A549 (cell line): ENCODE data around the gene MYOZ3. TPM values are rescaled to one million over a fixed set of nuclear protein-coding genes. Genes with fewer than 3 reads are reported as not detected.

Experiments used
- ATAC-seq, 2 experiments: fragments of 200-7000 bp in 1 of 2; fragments of >200 bp in 1 of 2; cut with Nextera tagmentation in 1 of 2; cut with Tn5 transposase in 1 of 2; 3 replicates each; pipeline versions ENCODE4 v1.8.0 to v1.9.1; 2018 to 2020; ENCODE audit warnings: mild to moderate bottlenecking in 1 of 2, moderate library complexity in 1 of 2
- CTCF ChIA-PET: fragments of 300-600 bp; sonication (Branson Sonifier 250); formaldehyde crosslinking; extraction: SDS; loops from one replicate; lab custom pipeline; 2021; ENCODE audit warnings: antibody characterized with exemption, inconsistent platforms; lab: Yijun Ruan, JAX
- POLR2A ChIA-PET: fragments of 350-600 bp; formaldehyde crosslinking; extraction: SDS; loops from one replicate; lab custom pipeline; 2021; ENCODE audit warnings: antibody characterized with exemption, inconsistent platforms; lab: Yijun Ruan, JAX
- DNase-seq, 2 experiments: peaks; one replicate each; pipeline versions ENCODE4 v3.0.0 to v3.0.0-alpha.2; 2011 to 2016; ENCODE audit warnings: low read depth in 1 of 2, low spot score in 1 of 2
- FAIRE-seq: peaks from 2 replicates; lab custom pipeline; 2011; peaks lifted over from hg19 to GRCh38; lab: Jason Lieb, UNC
- H3K27ac ChIP-seq, 2 experiments: fragments of >200 bp; sonication (Bioruptor Twin); formaldehyde crosslinking; 3 replicates each; pipeline ENCODE4 v1.5.1; 2016 to 2017
- H3K4me1 ChIP-seq: fragments of >200 bp; sonication (Bioruptor Twin); formaldehyde crosslinking; 3 replicates; pipeline ENCODE4 v1.6.1; 2016
- H3K4me2 ChIP-seq: fragments of >200 bp; sonication (Bioruptor Twin); formaldehyde crosslinking; 3 replicates; pipeline ENCODE4 v1.6.1; 2016
- H3K4me3 ChIP-seq: fragments of >200 bp; sonication (Bioruptor Twin); formaldehyde crosslinking; 3 replicates; pipeline ENCODE4 v1.5.1; 2016
- H3K9me3 ChIP-seq: fragments of >200 bp; sonication (Bioruptor Twin); formaldehyde crosslinking; 3 replicates; pipeline ENCODE4 v1.6.1; 2016
- ATOH8 ChIP-seq: fragments of 250-450 bp; sonication (Bioruptor Pico); IDR thresholded peaks from 2 replicates; pipeline ENCODE4 v1.5.0; 2020; ENCODE audit warnings: low read depth, mild to moderate bottlenecking, moderate library complexity
- BCL3 ChIP-seq: fragments of >200 bp; sonication (Bioruptor Twin); formaldehyde crosslinking; IDR thresholded peaks from 3 replicates; pipeline ENCODE4 v1.6.1; 2016
- BHLHE40 ChIP-seq: IDR thresholded peaks from 2 replicates; pipeline ENCODE4 v1.6.1; 2012; ENCODE audit warnings: low read depth, low read length, inconsistent platforms
- CBX8 ChIP-seq: fragments of 200-600 bp; sonication (generic); IDR thresholded peaks from 2 replicates; pipeline ENCODE4 v1.6.1; 2016
- CHD4 ChIP-seq: fragments of 200-600 bp; sonication (generic); IDR thresholded peaks from 2 replicates; pipeline ENCODE4 v1.6.1; 2016; ENCODE audit warnings: antibody characterized with exemption, mild to moderate bottlenecking, borderline replicate concordance
- CTCF ChIP-seq: fragments of >200 bp; sonication (Bioruptor Twin); formaldehyde crosslinking; IDR thresholded peaks from 3 replicates; pipeline ENCODE4 v1.5.1; 2016
- ESRRA ChIP-seq: fragments of 150-350 bp; IDR thresholded peaks from 2 replicates; pipeline ENCODE4 v1.6.1; 2014; ENCODE audit warnings: mild to moderate bottlenecking, low read length, borderline replicate concordance
- FOXS1 ChIP-seq: fragments of 250-450 bp; sonication (Bioruptor Pico); IDR thresholded peaks from 2 replicates; pipeline ENCODE4 v1.5.0; 2020; ENCODE audit warnings: mild to moderate bottlenecking, moderate library complexity
- HDAC2 ChIP-seq: fragments of 200-600 bp; sonication (generic); IDR thresholded peaks from 2 replicates; pipeline ENCODE4 v1.6.1; 2016
- HES2 ChIP-seq: fragments of >200 bp; sonication (Bioruptor Twin); formaldehyde crosslinking; IDR thresholded peaks from 2 replicates; pipeline ENCODE4 v1.6.1; 2016
- HEYL ChIP-seq: fragments of 250-450 bp; sonication (Bioruptor Pico); IDR thresholded peaks from 2 replicates; pipeline ENCODE4 v1.8.0; 2021; ENCODE audit warnings: mild to moderate bottlenecking, moderate library complexity
- JUNB ChIP-seq: fragments of >200 bp; sonication (Bioruptor Twin); formaldehyde crosslinking; IDR thresholded peaks from 2 replicates; pipeline ENCODE4 v1.6.1; 2016
- MAFK ChIP-seq: fragments of 450-650 bp; IDR thresholded peaks from 2 replicates; pipeline ENCODE4 v1.6.1; 2014; ENCODE audit not compliant: partially characterized antibody
- MAZ ChIP-seq: fragments of 150-350 bp; IDR thresholded peaks from 2 replicates; pipeline ENCODE4 v1.6.1; 2014; ENCODE audit warnings: antibody characterized with exemption, low read depth, low read length, borderline replicate concordance
- NFE2L2 ChIP-seq: fragments of 150-350 bp; conservative IDR thresholded peaks from 2 replicates; pipeline ENCODE4 v1.6.1; 2014; ENCODE audit warnings: low read length
- NPAS2 ChIP-seq: fragments of 250-450 bp; sonication (Bioruptor Pico); IDR thresholded peaks from 2 replicates; pipeline ENCODE4 v1.8.0; 2022; ENCODE audit warnings: mild to moderate bottlenecking, moderate library complexity, borderline replicate concordance
- NR3C1 ChIP-seq: fragments of >200 bp; sonication (Bioruptor Twin); formaldehyde crosslinking; IDR thresholded peaks from 3 replicates; pipeline ENCODE4 v1.6.1; 2017
- POLR2AphosphoS2 ChIP-seq: conservative IDR thresholded peaks from 2 replicates; pipeline ENCODE4 v1.6.1; 2012; ENCODE audit warnings: low read length, improper control_type of control experiment, inconsistent platforms
- WGBS: methylation state at CpG from one replicate; pipeline ENCODE4 v1.1.6; 2017; ENCODE audit errors: missing lambda C conversion rate; 5-methylcytosine and 5-hydroxymethylcytosine counted together
- polyA plus RNA-seq, 4 experiments: library from polyadenylated mRNA; depleted of rRNA in 3 of 4; stranded (reverse); fragments of >200 nt; fragmentation: RNase III in 1 of 4; extraction: RNeasy Plus Mini Kit Qiagen cat#74134 plus additional on column Dnase treatment in 1 of 4; gene quantifications; 2 replicates in 3 of 4; 3 replicates in 1 of 4; pipeline ENCODE4 v1.2.3, GENCODE V29; 2011 to 2017
- TF ChIP-seq, protein P1 (sequence below): fragments of 450-650 bp; IDR thresholded peaks from 2 replicates; pipeline ENCODE4 v1.6.1; 2014; ENCODE audit warnings: antibody characterized with exemption
- TF ChIP-seq, protein P2 (sequence below): IDR thresholded peaks from 2 replicates; pipeline ENCODE4 v1.6.1; 2012

MYOZ3 gene
- polyA plus RNA-seq, 2 of the 4 experiments (the other 2 are of a cell fraction): 0.06 to 0.09 TPM

- no peak for TF ChIP-seq NR3C1
Observed at GRCh38 chr5:150665044-150665443, 4.0 kb downstream of the MYOZ3 start (continued).

DNA sequence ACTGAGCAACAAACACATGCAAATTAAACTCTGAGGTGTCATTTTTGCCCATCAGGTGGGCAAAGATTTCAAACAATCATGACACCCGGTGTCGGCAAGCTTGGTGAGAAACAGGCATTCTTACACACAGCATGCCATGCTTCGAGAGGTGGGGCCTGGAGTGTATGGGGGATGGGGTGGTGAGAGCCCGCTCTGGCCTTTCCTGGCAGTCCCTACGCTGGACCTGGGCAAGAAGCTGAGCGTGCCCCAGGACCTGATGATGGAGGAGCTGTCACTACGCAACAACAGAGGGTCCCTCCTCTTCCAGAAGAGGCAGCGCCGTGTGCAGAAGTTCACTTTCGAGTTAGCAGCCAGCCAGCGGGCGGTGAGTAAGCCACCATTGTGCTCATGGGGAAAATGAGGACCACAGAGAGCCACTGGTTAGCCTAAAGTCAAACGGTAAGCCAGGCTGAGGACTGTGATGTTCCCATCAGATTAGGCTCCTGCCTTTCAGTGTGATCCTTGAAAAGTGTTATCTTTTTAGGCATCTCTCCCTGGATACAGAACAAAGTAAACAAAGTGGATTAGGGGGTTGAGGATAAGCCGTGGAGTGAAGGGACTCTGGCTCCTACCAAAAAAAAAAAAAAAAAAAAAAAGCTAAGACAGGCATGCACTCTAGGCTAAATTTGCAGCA, 9.4 kb downstream of the MYOZ3 start:
- CTCF ChIA-PET: interaction anchor here (1.1 to 6.6 kb wide), 5 partner anchors 9 to 146 kb away, joined by 3 to 30 read pairs (median 4); partner anchors contain the start of gene MYOZ3
- no peak for ATAC-seq

DNA sequence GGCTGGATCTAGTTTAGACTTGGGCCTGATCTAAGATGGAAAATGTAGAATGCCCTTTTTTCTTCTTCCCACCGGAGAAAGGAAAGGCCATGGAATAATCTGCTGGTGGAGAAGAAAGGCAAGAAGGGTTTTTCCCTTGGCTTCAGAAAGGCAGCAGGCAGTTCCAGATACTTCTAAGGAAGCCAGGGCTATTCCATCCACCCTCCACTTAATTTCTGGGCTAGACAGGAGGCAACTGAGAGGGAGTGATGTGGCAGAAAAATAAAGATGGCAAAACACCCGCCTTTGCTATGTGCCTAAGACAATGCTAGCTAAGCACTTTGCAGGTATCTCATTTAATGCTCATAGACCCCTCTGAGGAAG, 9.9 kb downstream of the MYOZ3 start:
- TF ChIP-seq MAFK (peak; percentile 19), CTCF (no peak), JUNB (no peak)
- CTCF ChIA-PET: interaction anchor here (0.9 to 6.6 kb wide), 6 partner anchors 9 to 147 kb away, joined by 3 to 30 read pairs (median 4); partner anchors contain the start of gene MYOZ3
- no peak for FAIRE-seq

More for the DNA sequence above, 9.4 kb downstream of the MYOZ3 start:
- Histone ChIP-seq H3K9me3 (no peaks in the 10 kb centered on the region), H3K4me2 (no peak overlapping the region), H3K27ac (no peak overlapping the region), H3K4me1 (0 out of 3 replicates have a peak, but pooled peaks cover 5% of the 10 kb centered on the region), H3K4me3 (no peak overlapping the region)
- POLR2A ChIA-PET: no interaction called here
- no peak for DNase-seq
- 79% methylated on average over 14 of the region's 14 CpGs for WGBS
- FAIRE-seq: no peak
- TF ChIP-seq FOXS1 (no peak), CHD4 (no peak), ATOH8 (CRISPR knock-in tag) (no peak), MAZ (no peak)

DNA sequence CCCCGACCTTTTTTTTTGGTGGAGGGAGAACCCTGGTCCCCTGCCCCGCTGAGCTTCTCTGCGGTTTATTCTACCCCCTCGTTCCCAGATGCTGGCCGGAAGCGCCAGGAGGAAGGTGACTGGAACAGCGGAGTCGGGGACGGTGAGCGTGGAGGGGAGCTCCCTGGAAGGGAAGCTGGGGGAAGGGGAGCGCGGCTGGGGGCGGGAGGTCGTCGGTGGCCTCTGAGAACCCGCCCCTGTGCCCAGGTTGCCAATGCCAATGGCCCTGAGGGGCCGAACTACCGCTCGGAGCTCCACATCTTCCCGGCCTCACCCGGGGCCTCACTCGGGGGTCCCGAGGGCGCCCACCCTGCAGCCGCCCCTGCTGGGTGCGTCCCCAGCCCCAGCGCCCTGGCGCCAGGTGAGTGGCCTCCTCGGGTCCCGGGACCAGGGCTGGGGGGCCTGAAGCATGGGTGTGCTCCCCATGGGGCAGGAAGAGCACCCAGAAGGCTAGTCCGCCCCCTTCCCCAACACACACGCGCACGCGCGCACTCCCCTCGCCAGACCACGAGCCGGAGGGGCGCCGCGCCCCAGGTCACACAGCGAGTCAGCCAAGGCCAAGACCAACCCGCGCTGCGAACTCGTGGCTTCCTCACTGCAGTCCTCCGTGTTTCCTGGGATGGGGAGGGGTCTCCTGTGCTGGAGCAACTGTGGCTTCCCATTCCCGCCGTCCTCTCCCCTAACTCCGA, 10.6 kb downstream of the MYOZ3 start:
- ATAC-seq (peak in 1 of 2 experiments; percentile 23; a peak in 4 of 6 replicates), FAIRE-seq (no peak), DNase-seq (no peak)
- Histone ChIP-seq H3K4me1 (0 out of 3 replicates have a peak, but pooled peaks cover 5% of the 10 kb centered on the region), H3K9me3 (no peaks in the 10 kb centered on the region), H3K4me2 (peak overlapping the region; percentile 78), H3K4me3 (peak overlapping the region; percentile 43), H3K27ac (peak overlapping the region; percentile 17 to 80; a peak in 4 of 6 replicates)
- POLR2A ChIA-PET: interaction anchor here (1.2 kb wide), 1 partner anchor 29 kb away, joined by 4 read pairs; the partner anchor contains the start of gene RBM22
- CTCF ChIA-PET: interaction anchor here (0.9 to 6.6 kb wide), 8 partner anchors 10 to 147 kb away, joined by 3 to 30 read pairs (median 4); partner anchors contain the start of gene MYOZ3
- WGBS: 73% methylated on average over 32 of the region's 51 CpGs
- TF ChIP-seq, protein P1, sequence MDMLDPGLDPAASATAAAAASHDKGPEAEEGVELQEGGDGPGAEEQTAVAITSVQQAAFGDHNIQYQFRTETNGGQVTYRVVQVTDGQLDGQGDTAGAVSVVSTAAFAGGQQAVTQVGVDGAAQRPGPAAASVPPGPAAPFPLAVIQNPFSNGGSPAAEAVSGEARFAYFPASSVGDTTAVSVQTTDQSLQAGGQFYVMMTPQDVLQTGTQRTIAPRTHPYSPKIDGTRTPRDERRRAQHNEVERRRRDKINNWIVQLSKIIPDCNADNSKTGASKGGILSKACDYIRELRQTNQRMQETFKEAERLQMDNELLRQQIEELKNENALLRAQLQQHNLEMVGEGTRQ: no peak
- no peak for TF ChIP-seq NFE2L2
- no peak for TF ChIP-seq MAFK
- TF ChIP-seq, protein P2, sequence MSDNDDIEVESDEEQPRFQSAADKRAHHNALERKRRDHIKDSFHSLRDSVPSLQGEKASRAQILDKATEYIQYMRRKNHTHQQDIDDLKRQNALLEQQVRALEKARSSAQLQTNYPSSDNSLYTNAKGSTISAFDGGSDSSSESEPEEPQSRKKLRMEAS: no peak
- TF ChIP-seq HDAC2: no peak
- no peak for TF ChIP-seq HES2
- no peak for TF ChIP-seq MAZ
- TF ChIP-seq HEYL (CRISPR knock-in tag): no peak
- no peak for TF ChIP-seq CHD4
- no peak for TF ChIP-seq BCL3
- TF ChIP-seq NPAS2: no peak
- TF ChIP-seq POLR2AphosphoS2: no peak
- no peak for TF ChIP-seq BHLHE40
- no peak for TF ChIP-seq ESRRA
- no peak for TF ChIP-seq CBX8
- TF ChIP-seq, all 56 proteins: peak for 0

More for the DNA sequence above, 9.9 kb downstream of the MYOZ3 start:
- H3K4me1 ChIP-seq: 0 out of 3 replicates have a peak, but pooled peaks cover 5% of the 10 kb centered on the region
- 91% methylated on average over 2 of the region's 2 CpGs for WGBS
- no peak overlapping the region for H3K4me3 ChIP-seq
- H3K4me2 ChIP-seq: no peak overlapping the region
- POLR2A ChIA-PET: no interaction called here
- H3K27ac ChIP-seq: no peak overlapping the region
- H3K9me3 ChIP-seq: no peaks in the 10 kb centered on the region
- no peak for DNase-seq
- ATAC-seq: no peak
